HUES64 (cell line): ENCODE results near the gene DOCK9.
"Not testable (repeated sequence)": the region's sequence is repeated elsewhere in the genome, so short reads cannot be mapped to it uniquely, and the experiment has no call there.

ENCODE experiments used
- H3K27ac ChIP-seq: 2 replicates; pipeline ENCODE4 v1.7.0; 2013; ENCODE audit warnings: low read depth, low read length, inconsistent platforms
- H3K27me3 ChIP-seq: 2 replicates; pipeline ENCODE4 v1.6.1; 2013; ENCODE audit warnings: mild to moderate bottlenecking, low read length; ENCODE audit not compliant: insufficient read depth
- H3K36me3 ChIP-seq: 2 replicates; pipeline ENCODE4 v1.6.1; 2013; ENCODE audit warnings: mild to moderate bottlenecking, low read length; ENCODE audit not compliant: insufficient read depth
- H3K4me1 ChIP-seq: 2 replicates; pipeline ENCODE4 v1.6.1; 2013; ENCODE audit warnings: mild to moderate bottlenecking, low read length, moderate library complexity; ENCODE audit not compliant: insufficient read depth
- H3K4me3 ChIP-seq: 2 replicates; pipeline ENCODE4 v1.5.1; 2013; ENCODE audit warnings: mild to moderate bottlenecking, low read length, moderate library complexity
- H3K9ac ChIP-seq: 2 replicates; pipeline ENCODE4 v1.6.1; 2013; ENCODE audit warnings: mild to moderate bottlenecking, low read depth, low read length
- H3K9me3 ChIP-seq: 2 replicates; pipeline ENCODE4 v1.6.1; 2013; ENCODE audit warnings: low read depth, low read length; ENCODE audit not compliant: insufficient read depth
- whole genome bisulfite sequencing: fragments of 150-250, 120-280 bp; methylation state at CpG from one replicate; pipeline ENCODE4 v1.1.7; 2013; ENCODE audit warnings: missing lambda C conversion rate; 5-methylcytosine and 5-hydroxymethylcytosine counted together

Gene DOCK9

GRCh38 chr13:98912846-98913245, 65.0 kb downstream of the DOCK9 start:
- H3K9me3 ChIP-seq = no peaks in the 10 kb centered on the region
- no peak overlapping the region for H3K9ac ChIP-seq
- no peak overlapping the region for H3K4me3 ChIP-seq
- no peaks in the 10 kb centered on the region for H3K4me1 ChIP-seq
- H3K27ac ChIP-seq = no peak overlapping the region
- no peaks in the 10 kb centered on the region for H3K36me3 ChIP-seq
- H3K27me3 ChIP-seq = no peaks in the 10 kb centered on the region

- H3K27ac ChIP-seq = no peak overlapping the region
- H3K9ac ChIP-seq = no peak overlapping the region
- H3K27me3 ChIP-seq = no peaks in the 10 kb centered on the region
- H3K36me3 ChIP-seq = no peaks in the 10 kb centered on the region
- WGBS = 74% methylated on average over 2 of the region's 2 CpGs
- H3K9me3 ChIP-seq = no peaks in the 10 kb centered on the region
- H3K4me1 ChIP-seq = no peaks in the 10 kb centered on the region
- no peak overlapping the region for H3K4me3 ChIP-seq
These were observed 67.3 kb downstream of the DOCK9 start for GRCh38 chr13:98910501-98910951.

- H3K27me3 ChIP-seq = no peaks in the 10 kb centered on the region
- 84% methylated on average over 3 of the region's 3 CpGs for WGBS
- H3K9ac ChIP-seq = no peak overlapping the region
- H3K4me1 ChIP-seq = no peaks in the 10 kb centered on the region
- H3K9me3 ChIP-seq = no peaks in the 10 kb centered on the region
- no peak overlapping the region for H3K27ac ChIP-seq
- H3K4me3 ChIP-seq = no peak overlapping the region
- H3K36me3 ChIP-seq = no peaks in the 10 kb centered on the region
These were observed 68.8 kb downstream of the DOCK9 start for GRCh38 chr13:98909016-98909415.

DNA sequence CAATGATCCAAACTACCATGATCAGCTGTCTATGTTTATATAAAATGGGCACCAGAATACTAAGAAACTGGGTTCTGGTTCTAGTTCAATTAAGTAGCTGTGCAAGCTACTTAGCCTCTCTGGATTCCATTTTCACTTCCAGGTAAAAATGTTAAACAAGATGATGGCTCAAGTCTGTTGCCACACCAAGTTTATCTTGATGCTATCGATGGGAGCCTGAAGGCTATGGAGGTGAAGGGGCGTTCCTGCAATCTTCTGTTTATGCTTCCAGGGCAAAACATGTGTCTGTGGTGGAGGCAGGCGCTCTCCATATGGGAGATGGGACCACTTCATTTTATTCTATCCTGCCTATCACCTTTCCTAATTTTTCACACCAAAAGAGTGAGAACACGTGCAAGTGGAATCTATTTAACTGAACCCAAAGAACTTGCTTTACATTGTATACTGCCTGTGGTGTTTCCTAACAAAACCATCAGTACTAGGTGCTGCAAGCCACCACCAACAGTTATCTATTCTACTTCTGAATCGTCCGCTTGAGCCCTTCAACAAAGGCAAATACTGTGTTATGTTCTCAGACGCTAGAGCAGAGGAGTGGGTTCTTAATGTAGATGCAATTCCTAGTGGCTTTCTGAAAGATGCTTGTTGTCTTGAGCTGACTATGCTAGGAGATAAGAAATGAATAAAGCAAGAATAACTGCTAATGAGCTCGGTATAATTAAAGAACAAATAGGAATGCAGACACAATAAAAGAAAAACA, 70.9 kb downstream of the DOCK9 start:
- Histone ChIP-seq H3K4me1 (no peaks in the 10 kb centered on the region), H3K27ac (no peak overlapping the region), H3K9ac (no peak overlapping the region), H3K9me3 (no peaks in the 10 kb centered on the region), H3K27me3 (no peaks in the 10 kb centered on the region), H3K4me3 (no peak overlapping the region), H3K36me3 (no peaks in the 10 kb centered on the region)
- 88% methylated on average over 8 of the region's 8 CpGs for whole genome bisulfite sequencing

DNA sequence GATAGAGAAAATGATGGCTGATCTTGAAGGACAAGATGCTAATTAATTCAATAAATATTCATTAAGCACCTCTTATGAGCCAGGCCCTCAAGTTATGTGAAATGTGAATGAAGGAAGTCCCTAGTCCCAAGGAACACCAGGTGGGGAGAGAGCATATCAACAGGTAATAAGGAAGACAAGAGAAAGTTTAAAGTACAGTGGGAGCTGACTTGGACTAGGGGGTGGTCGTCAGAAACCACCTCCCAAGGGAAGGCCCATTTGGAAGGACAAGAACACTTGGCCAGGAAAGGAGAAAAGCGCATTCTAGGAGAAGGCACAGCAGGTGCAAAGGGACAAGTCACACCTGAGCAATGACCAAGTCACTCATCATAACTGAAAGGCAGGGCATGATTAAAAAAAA, 72.7 kb downstream of the DOCK9 start:
- Histone ChIP-seq H3K4me3 (no peak overlapping the region), H3K27ac (no peak overlapping the region), H3K9me3 (no peaks in the 10 kb centered on the region), H3K36me3 (no peaks in the 10 kb centered on the region), H3K9ac (no peak overlapping the region), H3K27me3 (no peaks in the 10 kb centered on the region), H3K4me1 (no peaks in the 10 kb centered on the region)
- 93% methylated on average over 2 of the region's 2 CpGs for WGBS

GRCh38 chr13:98900442-98900841, 77.4 kb downstream of the DOCK9 start:
- no peaks in the 10 kb centered on the region for H3K36me3 ChIP-seq

GRCh38 chr13:98897706-98898105, 80.2 kb downstream of the DOCK9 start:
- H3K9ac ChIP-seq = no peak overlapping the region
- WGBS = 94% methylated on average over 1 of the region's 1 CpG
- peaks cover 6% of the 10 kb centered on the region for H3K4me1 ChIP-seq
- H3K27ac ChIP-seq = no peak overlapping the region
- no peak overlapping the region for H3K4me3 ChIP-seq
- no peaks in the 10 kb centered on the region for H3K9me3 ChIP-seq
- H3K27me3 ChIP-seq = no peaks in the 10 kb centered on the region
- no peaks in the 10 kb centered on the region for H3K36me3 ChIP-seq

More at GRCh38 chr13:98900442-98900841, 77.4 kb downstream of the DOCK9 start:
- Histone ChIP-seq H3K9ac (no peak overlapping the region), H3K4me3 (no peak overlapping the region), H3K27ac (no peak overlapping the region), H3K4me1 (no peaks in the 10 kb centered on the region), H3K27me3 (no peaks in the 10 kb centered on the region), H3K9me3 (no peaks in the 10 kb centered on the region)
- 100% methylated on average over 2 of the region's 2 CpGs for WGBS

DNA sequence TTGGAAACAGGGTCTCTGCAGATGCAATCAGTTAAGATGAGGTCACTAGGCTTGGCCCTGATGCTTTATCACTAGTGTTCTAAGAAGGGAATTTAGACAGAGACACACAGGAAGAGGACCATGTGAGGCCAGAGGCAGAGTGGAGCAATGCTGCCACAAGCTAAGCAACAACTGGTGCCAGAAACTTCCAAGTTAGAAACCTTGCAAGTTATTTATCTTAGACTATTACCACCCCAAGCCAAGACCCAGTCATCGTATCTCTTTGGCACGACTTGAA, 81.1 kb downstream of the DOCK9 start:
- WGBS = 89% methylated on average over 2 of the region's 2 CpGs
- Histone ChIP-seq H3K27ac (no peak overlapping the region), H3K9me3 (no peaks in the 10 kb centered on the region), H3K27me3 (no peaks in the 10 kb centered on the region), H3K9ac (no peak overlapping the region), H3K4me1 (peaks cover 14% of the 10 kb centered on the region), H3K36me3 (no peaks in the 10 kb centered on the region), H3K4me3 (no peak overlapping the region)

- peaks cover 14% of the 10 kb centered on the region for H3K4me1 ChIP-seq
- whole genome bisulfite sequencing = 96% methylated on average over 9 of the region's 9 CpGs
- H3K9ac ChIP-seq = no peak overlapping the region
- H3K36me3 ChIP-seq = no peaks in the 10 kb centered on the region
- H3K9me3 ChIP-seq = no peaks in the 10 kb centered on the region
- H3K27me3 ChIP-seq = no peaks in the 10 kb centered on the region
- H3K27ac ChIP-seq = no peak overlapping the region
- no peak overlapping the region for H3K4me3 ChIP-seq
These were observed 81.6 kb downstream of the DOCK9 start for GRCh38 chr13:98896083-98896867.

DNA sequence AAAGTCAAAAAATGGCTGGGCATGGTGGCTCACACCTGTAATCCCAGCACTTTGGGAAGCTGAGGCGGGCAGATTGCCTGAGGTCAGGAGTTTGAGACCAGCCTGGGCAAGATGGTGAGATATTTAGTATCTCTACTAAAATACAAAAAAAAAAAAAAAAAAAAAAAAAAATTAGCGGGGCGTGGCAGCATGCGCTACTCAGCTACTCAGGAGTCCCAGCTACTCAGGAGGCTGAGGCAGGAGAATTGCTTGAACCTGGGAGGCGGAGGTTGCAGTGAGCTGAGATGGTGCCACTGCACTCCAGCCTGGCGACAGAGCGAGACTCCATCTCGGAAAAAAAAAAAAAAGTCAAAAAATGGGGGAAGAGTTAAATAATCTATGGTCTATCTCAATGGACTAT, 83.0 kb downstream of the DOCK9 start:
- not testable (repeated sequence) for H3K4me3 ChIP-seq, H3K9ac ChIP-seq, H3K27ac ChIP-seq, H3K36me3 ChIP-seq, H3K27me3 ChIP-seq, H3K9me3 ChIP-seq
- H3K4me1 ChIP-seq = peaks cover 25% of the 10 kb centered on the region
- WGBS = 93% methylated on average over 5 of the region's 8 CpGs

GRCh38 chr13:98893371-98893770, 84.5 kb downstream of the DOCK9 start:
- Histone ChIP-seq H3K36me3 (no peaks in the 10 kb centered on the region), H3K4me3 (no peak overlapping the region), H3K9me3 (no peaks in the 10 kb centered on the region), H3K27ac (no peak overlapping the region), H3K4me1 (peaks cover 33% of the 10 kb centered on the region), H3K27me3 (no peaks in the 10 kb centered on the region), H3K9ac (no peak overlapping the region)
- 99% methylated on average over 4 of the region's 5 CpGs for WGBS
